B cell (primary cell): ENCODE data around the gene TCAP. TPM values are rescaled to one million over a fixed set of nuclear protein-coding genes. Genes with fewer than 3 reads are reported as not detected.

Experiments used
- ATAC-seq: fragments of 200-7000 bp; cut with Tn5 transposase; one replicate; pipeline ENCODE4 v1.10.0; 2021; ENCODE audit warnings: low read depth, mild to moderate bottlenecking, moderate number of reproducible peaks, moderate library complexity
- CTCF ChIA-PET: fragments of 350-600 bp; sonication (Branson Sonifier 250); formaldehyde crosslinking; loops from one replicate; lab custom pipeline; 2021; ENCODE audit warnings: antibody characterized with exemption, inconsistent platforms; lab: Charles Lee
- POLR2A ChIA-PET: fragments of 350-600 bp; sonication (Branson Sonifier 250); formaldehyde crosslinking; loops from one replicate; lab custom pipeline; 2021; ENCODE audit warnings: antibody characterized with exemption; lab: Charles Lee
- DNase-seq: peaks from one replicate; pipeline ENCODE4 v3.0.0; 2013
- H2AFZ ChIP-seq: 2 replicates; pipeline ENCODE4 v1.6.1; 2012; ENCODE audit warnings: mild to moderate bottlenecking, low read depth, low read length; ENCODE audit not compliant: insufficient read depth, poor library complexity, severe bottlenecking
- H3K27ac ChIP-seq, 2 donors: 1 replicate in 1 of 2; 2 replicates in 1 of 2; pipeline ENCODE4 v1.5.1; 2012 to 2013; ENCODE audit warnings: low read length in 2 of 2, mild to moderate bottlenecking in 2 of 2, moderate library complexity in 1 of 2
- H3K27me3 ChIP-seq, 4 experiments: fragments of 200-600 bp in 1 of 4; sonication (generic) in 1 of 4; replicated peaks in 1 of 4; 1 replicate in 2 of 4; 2 replicates in 2 of 4; pipeline versions ENCODE4 v1.6.1 to v1.7.0; 2013 to 2016; ENCODE audit warnings: low read length in 3 of 4, mild to moderate bottlenecking in 2 of 4, mixed read lengths in 1 of 4, moderate library complexity in 1 of 4; ENCODE audit not compliant: insufficient read depth in 4 of 4, control insufficient read depth in 3 of 4; ENCODE audit errors: control extremely low read depth in 1 of 4
- H3K36me3 ChIP-seq, 2 experiments: replicated peaks in 1 of 2; 1 replicate in 1 of 2; 2 replicates in 1 of 2; pipeline versions ENCODE4 v1.6.1 to v1.7.1; 2013; ENCODE audit warnings: low read length in 1 of 2; ENCODE audit not compliant: insufficient read depth in 2 of 2, control insufficient read depth in 1 of 2; ENCODE audit errors: control extremely low read depth in 1 of 2, extremely low read depth in 1 of 2
- H3K4me1 ChIP-seq, 2 donors: fragments of 200-600 bp in 1 of 2; sonication (generic) in 1 of 2; 1 replicate in 1 of 2; 2 replicates in 1 of 2; pipeline versions ENCODE4 v1.5.1 to v1.6.1; 2013 to 2017; ENCODE audit warnings: low read length in 2 of 2; ENCODE audit not compliant: control insufficient read depth in 2 of 2, insufficient read depth in 2 of 2
- H3K4me2 ChIP-seq: replicated peaks from 2 replicates; pipeline ENCODE3; 2012; ENCODE audit warnings: mild to moderate bottlenecking, low read depth, low read length; ENCODE audit not compliant: poor library complexity, severe bottlenecking
- H3K4me3 ChIP-seq, 5 experiments: fragments of 200-600 bp in 1 of 5; sonication (generic) in 1 of 5; 1 replicate in 3 of 5; 2 replicates in 2 of 5; pipeline versions ENCODE4 v1.5.1 to v1.7.0; 2011 to 2016; ENCODE audit warnings: low read length in 4 of 5, mild to moderate bottlenecking in 4 of 5, low read depth in 2 of 5, control low read depth in 1 of 5, moderate library complexity in 1 of 5; ENCODE audit not compliant: insufficient read depth in 1 of 5; ENCODE audit errors: control extremely low read depth in 1 of 5, extremely low read depth in 1 of 5
- H3K79me2 ChIP-seq: fragments of 200-600 bp; sonication (generic); one replicate; pipeline ENCODE4 v1.6.0; 2016; ENCODE audit warnings: low read length; ENCODE audit not compliant: control insufficient read depth, insufficient read depth
- H3K9ac ChIP-seq: fragments of 200-600 bp; sonication (generic); 2 replicates; pipeline ENCODE4 v1.6.1; 2017; ENCODE audit warnings: mild to moderate bottlenecking, low read length, moderate library complexity
- H3K9me3 ChIP-seq, 3 donors: one replicate each; pipeline versions ENCODE4 v1.6.1 to v1.7.1; 2013; ENCODE audit warnings: low read length in 2 of 3; ENCODE audit not compliant: control insufficient read depth in 2 of 3, insufficient read depth in 1 of 3; ENCODE audit errors: control extremely low read depth in 1 of 3
- H4K20me1 ChIP-seq: 2 replicates; pipeline ENCODE4 v1.6.0; 2012; ENCODE audit warnings: mild to moderate bottlenecking, low read length; ENCODE audit not compliant: insufficient read depth, control insufficient read depth, poor library complexity, severe bottlenecking
- H3K27ac Mint-ChIP-seq: one replicate; pipeline ENCODE4 v1.8.0; 2021; ENCODE audit warnings: mixed read lengths
- H3K27me3 Mint-ChIP-seq: one replicate; pipeline ENCODE4 v1.8.0; 2021; ENCODE audit warnings: mixed read lengths
- H3K4me1 Mint-ChIP-seq: one replicate; pipeline ENCODE4 v1.8.0; 2021; ENCODE audit warnings: mixed read lengths
- H3K4me3 Mint-ChIP-seq: one replicate; pipeline ENCODE4 v1.8.0; 2021; ENCODE audit warnings: mixed read lengths
- H3K9me3 Mint-ChIP-seq: one replicate; pipeline ENCODE4 v1.8.0; 2022; ENCODE audit warnings: mixed read lengths; ENCODE audit not compliant: insufficient read depth
- CTCF ChIP-seq: fragments of 200-600 bp; IDR thresholded peaks from one replicate; pipeline ENCODE4 v1.8.0; 2022; ENCODE audit warnings: antibody characterized with exemption, mild to moderate bottlenecking
- EZH2 ChIP-seq: IDR thresholded peaks from 2 replicates; pipeline ENCODE4 v1.6.1; 2012; ENCODE audit warnings: borderline replicate concordance, low read depth, mild to moderate bottlenecking, moderate library complexity, low read length; ENCODE audit not compliant: insufficient read depth, poor library complexity, severe bottlenecking
- WGBS: methylation state at CpG from one replicate; pipeline ENCODE4 v1.1.5; 2013; ENCODE audit warnings: missing lambda C conversion rate; ENCODE audit not compliant: insufficient coverage; 5-methylcytosine and 5-hydroxymethylcytosine counted together
- intact Hi-C: fragments of 100-400 bp; cut with micrococcal nuclease; formaldehyde crosslinking; loops from one replicate; pipeline ENCODE4 v1.10.0; 2022
- polyA plus RNA-seq: library from polyadenylated mRNA; depleted of rRNA; stranded (reverse); fragments of >200 nt; gene quantifications from 2 replicates; pipeline ENCODE4 v1.2.3, GENCODE V29; 2012
- total RNA-seq, 2 donors: library from RNA; stranded (reverse); fragments of 120-200 nt in 1 of 2; gene quantifications; 1 replicate in 1 of 2; 2 replicates in 1 of 2; pipeline versions ENCODE4 v1.2.3 to v1.2.4, GENCODE V29; 2013 to 2022

Gene TCAP
- total and polyA plus RNA-seq, 2 donors (not counting 1 experiment from before 2014, with no cell fraction given) = 3.8 to 5.1 TPM

- Mint-ChIP-seq H3K4me1 (peaks cover 33% of the 10 kb centered on the region), H3K4me3 (no peak overlapping the region), H3K27ac (no peak overlapping the region), H3K9me3 (no peaks in the 10 kb centered on the region), H3K27me3 (no peaks in the 10 kb centered on the region)
- ATAC-seq = no peak
- H3K36me3 ChIP-seq = peaks cover 0 to 16% of the 10 kb centered on the region in 2 experiments
- DNase-seq = no peak
- no peaks in the 10 kb centered on the region for H3K27me3 ChIP-seq
- intact Hi-C loops = no loop called here
- no peak overlapping the region for H2AFZ ChIP-seq
- TF ChIP-seq EZH2 (no peak), CTCF (no peak)
- peaks cover 0 to 3% of the 10 kb centered on the region in 2 donors for H3K4me1 ChIP-seq
- ChIA-PET CTCF (interaction anchor here (1.6 to 3.2 kb wide), 3 partner anchors 14 to 27 kb away, joined by 3 to 18 read pairs (median 6); no protein-coding TSS in a partner anchor), POLR2A (no interaction called here)
- H4K20me1 ChIP-seq = peaks cover 79% of the 10 kb centered on the region
- H3K9me3 ChIP-seq = no peaks in the 10 kb centered on the region
- no peak overlapping the region for H3K9ac ChIP-seq
- H3K27ac ChIP-seq = no peak overlapping the region
- no peak overlapping the region for H3K4me2 ChIP-seq
- peaks cover 70% of the 10 kb centered on the region for H3K79me2 ChIP-seq
- no peak overlapping the region for H3K4me3 ChIP-seq
- WGBS = 97% methylated on average over 12 of the region's 15 CpGs
These were observed 16.4 kb upstream of the TCAP start for GRCh38 chr17:39648616-39649366.

- TF ChIP-seq CTCF (no peak), EZH2 (no peak)
- ChIA-PET CTCF (interaction anchor here (0.6 to 3.2 kb wide), 5 partner anchors 15 to 643 kb away, joined by 3 to 18 read pairs (median 5); partner anchors contain the start of gene PNMT), POLR2A (no interaction called here)
- no peaks in the 10 kb centered on the region for H3K27me3 ChIP-seq
- no peak overlapping the region for H3K4me3 Mint-ChIP-seq
- peaks cover 36% of the 10 kb centered on the region for H3K4me1 Mint-ChIP-seq
- no peak overlapping the region for H3K27ac Mint-ChIP-seq
- H3K4me3 ChIP-seq = no peak overlapping the region
- DNase-seq = no peak
- H3K27me3 Mint-ChIP-seq = no peaks in the 10 kb centered on the region
- H3K4me1 ChIP-seq = peaks cover 0 to 3% of the 10 kb centered on the region in 2 donors
- intact Hi-C loops = no loop called here
- no peak overlapping the region for H3K27ac ChIP-seq
- ATAC-seq = no peak
- H4K20me1 ChIP-seq = peaks cover 77% of the 10 kb centered on the region
- H3K9me3 ChIP-seq = no peaks in the 10 kb centered on the region
- H3K9me3 Mint-ChIP-seq = no peaks in the 10 kb centered on the region
- H3K9ac ChIP-seq = no peak overlapping the region
- H2AFZ ChIP-seq = no peak overlapping the region
- WGBS = 95% methylated on average over 10 of the region's 11 CpGs
- no peak overlapping the region for H3K4me2 ChIP-seq
- peaks cover 0 to 20% of the 10 kb centered on the region in 2 experiments for H3K36me3 ChIP-seq
- H3K79me2 ChIP-seq = peaks cover 70% of the 10 kb centered on the region
These were observed 15.0 kb upstream of the TCAP start for GRCh38 chr17:39650121-39650579.
